ENCODE measurements around the gene A3GALT2.

GRCh38 chr1:33322870-33323585 is 2.1 kb upstream of the A3GALT2 start:
- TF ChIP-seq CTCF (conservative IDR thresholded peaks at IDR 0.05 in 1 of 2, IDR thresholded peaks at IDR 0.05 in 1 of 2; ENCODE audit: extremely low read depth in 1 of 2, insufficient read depth in 1 of 2, low read depth in 1 of 2, low read length in 2 of 2) (no peak), EZH2 (IDR thresholded peaks at IDR 0.05; ENCODE audit: borderline replicate concordance, low read length) (no peak)
